ENCODE data around the gene TLCD5. TPM values are rescaled to one million over a fixed set of nuclear protein-coding genes. Genes with fewer than 3 reads are reported as not detected.

The TLCD5 gene
- 8.5 and 9.3 TPM in 2 replicates for total RNA-seq (2014; rRNA removed; shearing (Covaris generic))
- polyA plus RNA-seq (2014; cell fraction: nucleus; rRNA removed): 7.6 and 18.8 TPM in 2 replicates

GRCh38 chr11:120324932-120325810 is at the start of gene TLCD5:
TLCD5 (plus strand) TSS chr11:120325299; CDS start chr11:120327442, 2,143 bp downstream.
- DNase-seq (ENCODE audit: extremely low read depth, low read depth): no peak

- DNase-seq (ENCODE audit: extremely low read depth, low read depth): no peak
These were observed 45.6 kb upstream of the TLCD5 start for GRCh38 chr11:120279502-120279901.

GRCh38 chr11:120280600-120281051 is 44.5 kb upstream of the TLCD5 start:
- no peak for DNase-seq (ENCODE audit: extremely low read depth, low read depth)

- no peak for DNase-seq (ENCODE audit: extremely low read depth, low read depth)
These were observed 43.8 kb upstream of the TLCD5 start for GRCh38 chr11:120281143-120281795.

- DNase-seq (ENCODE audit: extremely low read depth, low read depth): no peak
These were observed 42.0 kb upstream of the TLCD5 start for GRCh38 chr11:120283124-120283523.

GRCh38 chr11:120284272-120284671 is 40.8 kb upstream of the TLCD5 start:
- DNase-seq (ENCODE audit: extremely low read depth, low read depth): no peak

- no peak for DNase-seq (ENCODE audit: extremely low read depth, low read depth)
These were observed 39.8 kb upstream of the TLCD5 start for GRCh38 chr11:120285256-120285655.

- DNase-seq (ENCODE audit: extremely low read depth, low read depth): no peak
These were observed 37.1 kb upstream of the TLCD5 start for GRCh38 chr11:120288021-120288420.

GRCh38 chr11:120289426-120289825 is 35.7 kb upstream of the TLCD5 start:
- DNase-seq (ENCODE audit: extremely low read depth, low read depth): no peak

GRCh38 chr11:120290956-120291355 is 34.1 kb upstream of the TLCD5 start:
- no peak for DNase-seq (ENCODE audit: extremely low read depth, low read depth)

- DNase-seq (ENCODE audit: extremely low read depth, low read depth): no peak
These were observed 31.9 kb upstream of the TLCD5 start for GRCh38 chr11:120293038-120293800.

GRCh38 chr11:120294096-120294495 is 31.0 kb upstream of the TLCD5 start:
- no peak for DNase-seq (ENCODE audit: extremely low read depth, low read depth)

- no peak for DNase-seq (ENCODE audit: extremely low read depth, low read depth)
These were observed 30.0 kb upstream of the TLCD5 start for GRCh38 chr11:120295099-120295498.

- no peak for DNase-seq (ENCODE audit: extremely low read depth, low read depth)
These were observed 28.5 kb upstream of the TLCD5 start for GRCh38 chr11:120296554-120296953.

- no peak for DNase-seq (ENCODE audit: extremely low read depth, low read depth)
These were observed 26.6 kb upstream of the TLCD5 start for GRCh38 chr11:120298461-120298860.

GRCh38 chr11:120302001-120302805 is 22.9 kb upstream of the TLCD5 start:
- no peak for DNase-seq (ENCODE audit: extremely low read depth, low read depth)

- no peak for DNase-seq (ENCODE audit: extremely low read depth, low read depth)
These were observed 22.0 kb upstream of the TLCD5 start for GRCh38 chr11:120303004-120303637.

- DNase-seq (ENCODE audit: extremely low read depth, low read depth): no peak
These were observed 20.6 kb upstream of the TLCD5 start for GRCh38 chr11:120304526-120304925.

- no peak for DNase-seq (ENCODE audit: extremely low read depth, low read depth)
These were observed 19.8 kb upstream of the TLCD5 start for GRCh38 chr11:120305286-120305685.

Measured in NCI-H460 (cell line).